ENCODE data around the gene TPM3. TPM values are rescaled to one million over a fixed set of nuclear protein-coding genes. Genes with fewer than 3 reads are reported as not detected.

The TPM3 gene
- total RNA-seq, 4 donors from 2014 or later, result 200 to 451 (median 280) TPM

GRCh38 chr1:154186852-154187501, 4.9 kb downstream of the TPM3 start:
- Histone ChIP-seq H3K36me3 (no peaks in the 10 kb centered on the region), H3K9me3 (no peaks in the 10 kb centered on the region), H3K27ac (no peak overlapping the region), H3K27me3 (no peaks in the 10 kb centered on the region), H3K4me1 (peaks cover 0 to under 1% (median 0%) of the 10 kb centered on the region in 4 donors), H3K4me3 (no peak overlapping the region)
- no peak for TF ChIP-seq POLR2A (IDR thresholded peaks at IDR 0.05)
- TF ChIP-seq CTCF (IDR thresholded peaks at IDR 0.05), result no peak
- DNase-seq, result no peak

GRCh38 chr1:154186177-154186576, 5.7 kb downstream of the TPM3 start:
- TF ChIP-seq CTCF (IDR thresholded peaks at IDR 0.05), result peak in 4 of 6 experiments; percentile 40 to 52 (median 46)
- TF ChIP-seq POLR2A (IDR thresholded peaks at IDR 0.05), result no peak
- no peaks in the 10 kb centered on the region for H3K27me3 ChIP-seq
- peak; percentile 23 to 78 (median 58) for DNase-seq
- peaks cover 0 to 8% (median 3%) of the 10 kb centered on the region in 4 donors for H3K4me1 ChIP-seq
- no peak overlapping the region for H3K4me3 ChIP-seq
- H3K9me3 ChIP-seq, result no peaks in the 10 kb centered on the region
- H3K36me3 ChIP-seq, result no peaks in the 10 kb centered on the region
- H3K27ac ChIP-seq, result no peak overlapping the region

DNA sequence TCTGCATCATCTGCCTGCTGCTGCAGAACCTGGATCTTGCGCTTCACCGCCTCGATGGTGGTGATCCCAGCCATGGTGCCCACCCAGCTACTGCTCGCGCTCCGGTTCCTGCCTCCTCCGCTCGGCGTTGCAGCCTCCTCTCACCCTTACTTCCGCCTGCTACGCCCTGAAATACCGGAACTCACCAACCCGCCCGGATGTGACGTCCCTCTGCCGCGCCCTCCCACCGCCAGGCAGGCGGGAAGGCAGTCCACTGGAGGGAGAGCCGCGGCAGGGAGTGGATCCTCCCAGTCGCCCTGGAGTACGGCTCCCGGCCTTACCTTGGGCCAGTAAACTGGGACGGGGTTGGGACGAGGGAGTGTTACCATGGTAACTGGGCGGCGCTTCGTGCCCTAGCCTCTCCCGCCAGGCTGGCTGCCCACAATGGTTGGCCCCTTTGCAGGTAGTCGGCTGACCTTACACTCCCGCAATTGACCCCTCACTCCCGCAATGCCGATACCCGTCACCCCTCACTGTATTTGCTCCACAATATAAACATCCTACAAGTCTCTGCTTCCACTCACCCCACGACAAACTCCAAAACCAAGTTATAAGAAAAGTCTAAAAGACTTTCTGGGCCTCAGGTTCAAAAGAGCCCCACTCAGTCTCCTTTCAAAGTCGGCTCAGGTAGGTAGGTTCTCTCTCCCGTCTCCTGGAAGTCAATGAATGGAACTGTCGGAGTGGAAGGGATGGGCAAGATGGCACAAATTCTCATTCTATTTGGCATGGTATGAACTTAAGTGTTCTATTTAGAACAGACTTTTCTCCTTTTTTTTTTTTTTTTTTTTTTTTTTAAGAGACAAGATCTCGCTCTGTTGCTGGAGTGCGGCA, 8.6 kb downstream of the TPM3 start:
- peaks cover 11 to 37% (median 23%) of the 10 kb centered on the region in 4 donors for H3K4me1 ChIP-seq
- TF ChIP-seq CTCF (IDR thresholded peaks at IDR 0.05), result peak in 4 of 6 experiments; percentile 35 to 47 (median 40)
- TF ChIP-seq POLR2A (IDR thresholded peaks at IDR 0.05), result peak; percentile 100
- peak overlapping the region; percentile 94 to 99 (median 96) for H3K27ac ChIP-seq
- H3K36me3 ChIP-seq, result no peaks in the 10 kb centered on the region
- peak; percentile 96 to 99 (median 98) for DNase-seq
- H3K27me3 ChIP-seq, result no peaks in the 10 kb centered on the region
- H3K4me3 ChIP-seq, result peak overlapping the region; percentile 74 to 89 (median 84)
- H3K9me3 ChIP-seq, result no peaks in the 10 kb centered on the region

- Histone ChIP-seq H3K36me3 (no peaks in the 10 kb centered on the region), H3K9me3 (no peaks in the 10 kb centered on the region), H3K27ac (peak overlapping the region; percentile 94 to 99 (median 96)), H3K27me3 (no peaks in the 10 kb centered on the region), H3K4me3 (peak overlapping the region; percentile 74 to 89 (median 84)), H3K4me1 (peaks cover 11 to 43% (median 27%) of the 10 kb centered on the region in 4 donors)
- DNase-seq, result peak; percentile 79 to 88 (median 88)
- peak in 1 of 2 donors; percentile 27 for TF ChIP-seq POLR2A (IDR thresholded peaks at IDR 0.05)
- no peak for TF ChIP-seq CTCF (IDR thresholded peaks at IDR 0.05)
Observed at GRCh38 chr1:154182344-154183045, 9.4 kb downstream of the TPM3 start.

- Histone ChIP-seq H3K36me3 (no peaks in the 10 kb centered on the region), H3K27me3 (no peaks in the 10 kb centered on the region), H3K27ac (peak overlapping the region; percentile 94 to 99 (median 96)), H3K4me3 (peak overlapping the region; percentile 74 to 89 (median 84)), H3K4me1 (peaks cover 14 to 48% (median 28%) of the 10 kb centered on the region in 4 donors), H3K9me3 (no peaks in the 10 kb centered on the region)
- TF ChIP-seq POLR2A (IDR thresholded peaks at IDR 0.05), result no peak
- no peak for TF ChIP-seq CTCF (IDR thresholded peaks at IDR 0.05)
- DNase-seq, result no peak
Observed at GRCh38 chr1:154181944-154182343, 10.0 kb downstream of the TPM3 start.
